NT2/D1 (cell line): ENCODE results near the gene METTL9.
"Not testable (repeated sequence)": the region's sequence is repeated elsewhere in the genome, so short reads cannot be mapped to it uniquely, and the experiment has no call there.

Experiments used
- DNase-seq: peaks from one replicate; pipeline ENCODE4 v3.0.0-alpha.2; 2011; ENCODE audit warnings: low read depth, low spot score
- H3K27me3 ChIP-seq: 2 replicates; pipeline ENCODE4 v1.6.0; 2011; ENCODE audit warnings: mild to moderate bottlenecking; ENCODE audit not compliant: insufficient read length, insufficient read depth
- H3K36me3 ChIP-seq: 2 replicates; pipeline ENCODE4 v1.6.1; 2011; ENCODE audit warnings: mild to moderate bottlenecking, low read length, mixed read lengths; ENCODE audit not compliant: insufficient read depth, insufficient read length
- H3K4me1 ChIP-seq: 2 replicates; pipeline ENCODE4 v1.5.1; 2011; ENCODE audit not compliant: insufficient read depth, insufficient read length
- H3K4me3 ChIP-seq: 2 replicates; pipeline ENCODE4 v1.5.1; 2011; ENCODE audit warnings: low read depth; ENCODE audit not compliant: insufficient read length
- H3K9ac ChIP-seq: 2 replicates; pipeline ENCODE4 v1.6.0; 2011; ENCODE audit warnings: low read depth; ENCODE audit not compliant: insufficient read length
- H3K9me3 ChIP-seq: 2 replicates; pipeline ENCODE4 v1.5.1; 2011; ENCODE audit warnings: mild to moderate bottlenecking, low read length; ENCODE audit not compliant: insufficient read depth
- SUZ12 ChIP-seq: IDR thresholded peaks from 2 replicates; pipeline ENCODE4 v1.6.1; 2011; ENCODE audit not compliant: insufficient read length, insufficient read depth; ENCODE audit errors: extremely low read depth
- YY1 ChIP-seq: IDR thresholded peaks from 2 replicates; pipeline ENCODE4 v1.6.1; 2011; ENCODE audit not compliant: insufficient read length, insufficient read depth
- ZNF274 ChIP-seq: IDR thresholded peaks from 2 replicates; pipeline ENCODE4 v1.6.1; 2011; ENCODE audit warnings: mild to moderate bottlenecking, low read depth, low read length

METTL9 gene

GRCh38 chr16:21685034-21685455 is 85.7 kb downstream of the METTL9 start:
- no peaks in the 10 kb centered on the region for H3K4me1 ChIP-seq
- no peaks in the 10 kb centered on the region for H3K27me3 ChIP-seq
- no peak overlapping the region for H3K9ac ChIP-seq
- no peak for TF ChIP-seq YY1
- TF ChIP-seq ZNF274, result no peak
- no peak for TF ChIP-seq SUZ12
- H3K9me3 ChIP-seq, result no peaks in the 10 kb centered on the region
- H3K4me3 ChIP-seq, result no peak overlapping the region
- H3K36me3 ChIP-seq, result no peaks in the 10 kb centered on the region
- no peak for DNase-seq

DNA sequence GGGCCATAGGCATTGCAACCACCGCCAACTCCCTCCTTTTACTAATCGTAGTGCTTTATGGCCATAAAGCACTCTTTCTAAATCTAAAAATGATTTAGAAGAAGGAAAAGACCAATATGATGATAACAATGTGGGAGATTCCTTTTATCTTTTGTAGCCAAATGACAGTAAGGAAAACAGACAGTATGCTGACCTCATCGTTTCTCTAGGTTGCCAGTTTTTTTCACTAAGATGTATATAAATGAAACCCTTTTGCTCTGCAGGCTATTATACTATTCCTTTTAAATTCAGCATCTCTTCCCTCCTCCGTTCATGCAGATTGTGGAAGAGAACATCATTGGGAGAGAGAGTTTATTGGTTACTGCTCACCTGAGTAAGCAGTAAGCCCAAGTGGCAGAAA is 89.7 kb downstream of the METTL9 start:
- TF ChIP-seq YY1, result no peak
- TF ChIP-seq SUZ12, result no peak
- TF ChIP-seq ZNF274, result no peak
- H3K4me3 ChIP-seq, result no peak overlapping the region
- no peaks in the 10 kb centered on the region for H3K27me3 ChIP-seq
- H3K36me3 ChIP-seq, result no peaks in the 10 kb centered on the region
- H3K9ac ChIP-seq, result no peak overlapping the region
- no peaks in the 10 kb centered on the region for H3K4me1 ChIP-seq
- H3K9me3 ChIP-seq, result no peaks in the 10 kb centered on the region
- no peak for DNase-seq

- H3K9me3 ChIP-seq, H3K4me3 ChIP-seq, H3K36me3 ChIP-seq, DNase-seq, H3K27me3 ChIP-seq, H3K9ac ChIP-seq, H3K4me1 ChIP-seq: not testable (repeated sequence)
These were observed 91.6 kb downstream of the METTL9 start for GRCh38 chr16:21690967-21691366.

GRCh38 chr16:21694609-21695008 is 95.2 kb downstream of the METTL9 start:
- Histone ChIP-seq H3K4me3 (no peak overlapping the region), H3K9ac (no peak overlapping the region), H3K36me3 (no peaks in the 10 kb centered on the region), H3K4me1 (no peaks in the 10 kb centered on the region), H3K27me3 (no peaks in the 10 kb centered on the region), H3K9me3 (no peaks in the 10 kb centered on the region)
- no peak for DNase-seq
- TF ChIP-seq YY1 (no peak), SUZ12 (no peak), ZNF274 (no peak)

DNA sequence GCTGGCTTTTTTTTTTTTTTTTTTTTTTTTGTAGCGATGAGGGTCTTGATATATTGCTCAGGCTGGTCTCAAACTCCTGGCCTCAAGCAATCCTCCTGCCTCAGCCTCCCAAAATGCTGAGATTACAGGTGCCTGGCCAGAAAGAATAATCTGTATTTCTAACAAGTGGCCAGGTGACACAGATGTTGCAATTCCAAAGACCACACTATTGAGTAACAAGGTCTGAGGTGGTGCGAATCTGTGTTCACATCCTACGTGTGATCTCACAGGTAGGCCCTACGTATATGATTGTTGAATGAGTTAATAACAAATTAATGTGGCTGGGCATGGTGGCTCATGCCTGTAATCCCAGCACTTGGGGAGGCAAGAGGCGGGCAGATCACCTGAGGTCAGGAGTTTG is 97.7 kb downstream of the METTL9 start:
- DNase-seq, result no peak
- Histone ChIP-seq H3K36me3 (no peaks in the 10 kb centered on the region), H3K9me3 (no peaks in the 10 kb centered on the region), H3K4me1 (no peaks in the 10 kb centered on the region), H3K27me3 (no peaks in the 10 kb centered on the region), H3K4me3 (no peak overlapping the region), H3K9ac (no peak overlapping the region)
- no peak for TF ChIP-seq SUZ12
- no peak for TF ChIP-seq YY1
- no peak for TF ChIP-seq ZNF274

DNA sequence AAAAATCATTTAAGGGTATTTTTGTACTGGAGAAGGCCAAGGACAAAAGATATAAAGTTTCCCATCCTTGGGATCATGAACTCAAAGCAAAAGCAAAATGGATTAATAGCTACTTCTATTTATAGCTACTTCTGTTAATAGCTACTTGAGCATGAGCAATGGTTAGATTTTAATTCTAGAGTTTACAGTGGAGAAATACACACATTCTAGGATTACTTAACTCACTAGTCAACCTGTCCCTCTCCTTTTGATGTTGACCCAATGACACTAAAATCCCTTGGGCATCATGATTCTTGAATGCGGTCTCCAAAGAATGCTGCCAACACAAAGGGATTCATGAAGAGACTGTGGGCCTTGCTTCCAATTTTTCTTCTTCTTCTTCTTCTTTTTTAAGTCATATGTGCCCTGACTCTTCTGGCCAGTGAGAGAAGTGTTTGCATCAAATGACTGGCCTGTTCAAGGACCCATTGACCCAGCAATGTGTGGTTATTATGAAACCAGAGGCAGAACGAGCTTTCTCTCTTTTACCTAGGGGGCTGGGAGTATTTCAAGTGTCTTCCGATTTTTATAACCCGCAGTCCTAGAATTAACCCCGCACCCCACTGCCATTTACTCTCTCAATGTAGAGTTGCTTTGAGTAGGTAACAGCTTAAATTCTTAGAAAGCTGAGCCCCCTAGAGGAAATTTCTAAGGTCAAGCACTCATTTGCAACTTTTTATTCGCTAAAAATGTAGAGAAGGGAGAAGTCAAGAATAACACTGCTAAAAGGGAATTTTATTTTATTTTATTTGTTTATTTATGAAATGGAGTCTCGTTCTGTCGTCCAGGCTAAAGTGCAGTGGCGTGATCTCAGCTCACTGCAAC is 99.0 kb downstream of the METTL9 start:
- no peak overlapping the region for H3K9ac ChIP-seq
- DNase-seq, result no peak
- no peaks in the 10 kb centered on the region for H3K27me3 ChIP-seq
- no peaks in the 10 kb centered on the region for H3K9me3 ChIP-seq
- no peak overlapping the region for H3K4me3 ChIP-seq
- H3K36me3 ChIP-seq, result no peaks in the 10 kb centered on the region
- H3K4me1 ChIP-seq, result no peaks in the 10 kb centered on the region
- TF ChIP-seq YY1, result no peak
- no peak for TF ChIP-seq ZNF274
- TF ChIP-seq SUZ12, result no peak

DNA sequence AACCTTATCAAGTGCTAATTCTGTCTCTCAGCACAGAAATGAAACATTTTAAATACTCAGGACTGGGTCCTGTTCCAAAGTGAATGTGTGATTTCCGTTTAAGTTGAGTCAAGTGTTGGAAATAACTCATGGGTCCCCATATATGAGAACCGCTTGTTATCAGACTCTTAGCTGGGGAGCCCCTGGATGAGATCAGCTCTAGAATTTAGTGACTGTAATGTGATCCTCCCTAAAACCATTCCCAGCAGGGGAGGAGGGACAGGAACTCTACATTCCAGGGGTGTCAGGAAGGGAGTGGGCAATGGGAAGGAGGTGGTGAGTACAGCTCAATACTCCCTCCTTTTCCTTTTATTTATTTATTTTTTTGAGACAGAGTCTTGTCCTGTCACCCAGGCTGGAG is 101.9 kb downstream of the METTL9 start:
- no peak overlapping the region for H3K4me3 ChIP-seq

More for the DNA sequence above, 101.9 kb downstream of the METTL9 start:
- no peak for DNase-seq
- TF ChIP-seq YY1 (no peak), SUZ12 (no peak), ZNF274 (no peak)
- Histone ChIP-seq H3K36me3 (no peaks in the 10 kb centered on the region), H3K27me3 (no peaks in the 10 kb centered on the region), H3K9ac (no peak overlapping the region), H3K4me1 (no peaks in the 10 kb centered on the region), H3K9me3 (no peaks in the 10 kb centered on the region)
